H1 (cell line): Measurements from ENCODE around the gene SP5. TPM values are rescaled to one million over a fixed set of nuclear protein-coding genes. Genes with fewer than 3 reads are reported as not detected.

Experiments used
- CTCF ChIA-PET: fragments of 300-600 bp; sonication (Branson Sonifier 250); formaldehyde crosslinking; loops from one replicate; lab custom pipeline; 2021; ENCODE audit not compliant: partially characterized antibody; lab: Charles Lee
- POLR2A ChIA-PET: fragments of 300-600 bp; sonication (Branson Sonifier 250); formaldehyde crosslinking; loops from one replicate; lab custom pipeline; 2021; ENCODE audit warnings: inconsistent platforms; ENCODE audit not compliant: partially characterized antibody; lab: Charles Lee
- DNase-seq, 2 experiments: peaks; one replicate each; pipeline versions ENCODE4 v3.0.0 to v3.0.0-alpha.2; 2010 to 2022; ENCODE audit warnings: low spot score in 2 of 2, low read depth in 1 of 2, mixed read lengths in 1 of 2
- FAIRE-seq: peaks from 2 replicates; lab custom pipeline; 2011; peaks lifted over from hg19 to GRCh38; lab: Jason Lieb, UNC
- H2AFZ ChIP-seq: 2 replicates; pipeline ENCODE4 v1.8.1; 2012; ENCODE audit warnings: low read length, inconsistent platforms
- H2AK5ac ChIP-seq: 2 replicates; pipeline ENCODE4 v1.6.1; 2013; ENCODE audit warnings: low read depth, low read length
- H2BK120ac ChIP-seq: replicated peaks from 2 replicates; pipeline ENCODE3; 2013; ENCODE audit warnings: low read depth, low read length, inconsistent platforms
- H2BK12ac ChIP-seq: 2 replicates; pipeline ENCODE4 v1.6.1; 2013; ENCODE audit warnings: low read depth, low read length
- H2BK15ac ChIP-seq: 2 replicates; pipeline ENCODE4 v1.6.1; 2013; ENCODE audit warnings: low read length
- H2BK20ac ChIP-seq: 2 replicates; pipeline ENCODE4 v1.6.1; 2013; ENCODE audit warnings: low read length
- H2BK5ac ChIP-seq: 2 replicates; pipeline ENCODE4 v1.6.1; 2013; ENCODE audit warnings: low read depth, low read length
- H3K14ac ChIP-seq: 2 replicates; pipeline ENCODE4 v1.6.1; 2013; ENCODE audit warnings: inconsistent platforms; ENCODE audit not compliant: insufficient read length
- H3K18ac ChIP-seq: 2 replicates; pipeline ENCODE4 v1.6.1; 2013; ENCODE audit warnings: low read length; ENCODE audit errors: extremely low read depth
- H3K23ac ChIP-seq: 2 replicates; pipeline ENCODE4 v1.6.1; 2013; ENCODE audit warnings: inconsistent platforms; ENCODE audit not compliant: insufficient read length
- H3K23me2 ChIP-seq: 2 replicates; pipeline ENCODE4 v1.6.1; 2013; ENCODE audit warnings: low read depth, low read length
- H3K27ac ChIP-seq: 2 replicates; pipeline ENCODE4 v1.6.1; 2011; ENCODE audit warnings: low read depth, low read length, inconsistent platforms
- H3K27me3 ChIP-seq, 4 experiments: replicated peaks in 1 of 4; 1 replicate in 1 of 4; 2 replicates in 3 of 4; pipeline versions ENCODE4 v1.6.1 to v1.8.1; 2011 to 2013; ENCODE audit warnings: low read length in 3 of 4, mild to moderate bottlenecking in 3 of 4, inconsistent platforms in 2 of 4, mixed read lengths in 2 of 4, moderate library complexity in 1 of 4; ENCODE audit not compliant: control insufficient read depth in 3 of 4, insufficient read depth in 3 of 4; ENCODE audit errors: extremely low read depth in 1 of 4
- H3K36me3 ChIP-seq, 4 experiments: 2 replicates each; pipeline versions ENCODE4 v1.6.1 to v1.8.1; 2011 to 2013; ENCODE audit warnings: mild to moderate bottlenecking in 4 of 4, low read length in 3 of 4, moderate library complexity in 2 of 4, control low read depth in 1 of 4, inconsistent platforms in 1 of 4; ENCODE audit not compliant: insufficient read depth in 4 of 4, control insufficient read depth in 2 of 4
- H3K4ac ChIP-seq: replicated peaks from 2 replicates; pipeline ENCODE3; 2013; ENCODE audit warnings: low read length, low read depth, mixed read lengths, inconsistent platforms; ENCODE audit not compliant: insufficient read length
- H3K4me1 ChIP-seq, 4 experiments: replicated peaks in 1 of 4; 1 replicate in 1 of 4; 2 replicates in 3 of 4; pipeline versions ENCODE4 v1.6.1 to v1.8.1; 2011 to 2013; ENCODE audit warnings: low read length in 3 of 4, inconsistent platforms in 2 of 4, mixed read lengths in 1 of 4; ENCODE audit not compliant: insufficient read depth in 4 of 4, control insufficient read depth in 3 of 4
- H3K4me2 ChIP-seq, 2 experiments: 2 replicates each; pipeline versions ENCODE4 v1.6.1 to v1.8.1; 2011 to 2013; ENCODE audit warnings: low read depth in 2 of 2, low read length in 2 of 2, control low read depth in 1 of 2, inconsistent platforms in 1 of 2, mild to moderate bottlenecking in 1 of 2; ENCODE audit not compliant: insufficient read depth in 1 of 2
- H3K4me3 ChIP-seq, 4 experiments: fragments of 200-600, 300-600 bp in 1 of 4; sonication (generic), shearing (Covaris generic), sonication (Bioruptor Twin) in 1 of 4; 2 replicates each; pipeline versions ENCODE4 v1.5.1 to v1.8.1; 2011 to 2016; ENCODE audit warnings: low read length in 4 of 4, low read depth in 3 of 4, control low read depth in 2 of 4, inconsistent platforms in 2 of 4, mild to moderate bottlenecking in 2 of 4, mixed read lengths in 1 of 4, moderate library complexity in 1 of 4; ENCODE audit not compliant: insufficient read depth in 2 of 4; ENCODE audit errors: extremely low read depth in 1 of 4
- H3K56ac ChIP-seq: replicated peaks from 2 replicates; pipeline ENCODE3; 2013; ENCODE audit warnings: low read depth, mild to moderate bottlenecking, mixed read lengths, low read length, inconsistent platforms; ENCODE audit not compliant: insufficient read length
- H3K79me1 ChIP-seq: 2 replicates; pipeline ENCODE4 v1.6.1; 2013; ENCODE audit warnings: low read depth, low read length, control low read depth
- H3K79me2 ChIP-seq, 2 experiments: 2 replicates each; pipeline versions ENCODE4 v1.6.1 to v1.8.1; 2012 to 2013; ENCODE audit warnings: low read length in 2 of 2, mild to moderate bottlenecking in 2 of 2, inconsistent platforms in 1 of 2; ENCODE audit not compliant: insufficient read depth in 2 of 2, control insufficient read depth in 1 of 2
- H3K9ac ChIP-seq, 4 experiments: replicated peaks in 1 of 4; 1 replicate in 1 of 4; 2 replicates in 3 of 4; pipeline versions ENCODE4 v1.6.1 to v1.8.1; 2011 to 2013; ENCODE audit warnings: low read depth in 3 of 4, low read length in 3 of 4, control low read depth in 2 of 4, mild to moderate bottlenecking in 2 of 4, moderate library complexity in 2 of 4, inconsistent platforms in 1 of 4; ENCODE audit errors: extremely low read depth in 1 of 4
- H3K9me3 ChIP-seq, 2 experiments: 2 replicates each; pipeline versions ENCODE4 v1.6.1 to v1.8.1; 2012 to 2013; ENCODE audit warnings: mild to moderate bottlenecking in 2 of 2, moderate library complexity in 2 of 2, control low read depth in 1 of 2, inconsistent platforms in 1 of 2, low read depth in 1 of 2, low read length in 1 of 2, mixed read lengths in 1 of 2; ENCODE audit not compliant: insufficient read depth in 2 of 2
- H4K20me1 ChIP-seq, 2 experiments: replicated peaks in 1 of 2; 2 replicates each; pipeline versions ENCODE3 to v1.8.1; 2011 to 2013; ENCODE audit warnings: inconsistent platforms in 2 of 2, low read length in 2 of 2, mild to moderate bottlenecking in 1 of 2; ENCODE audit not compliant: insufficient read depth in 2 of 2, control insufficient read depth in 1 of 2
- H4K5ac ChIP-seq: 2 replicates; pipeline ENCODE4 v1.6.1; 2013; ENCODE audit warnings: low read length, low read depth, mixed read lengths, inconsistent platforms; ENCODE audit not compliant: insufficient read length
- H4K8ac ChIP-seq: 2 replicates; pipeline ENCODE4 v1.8.0; 2013; ENCODE audit warnings: mild to moderate bottlenecking, moderate library complexity, low read length, inconsistent platforms; ENCODE audit not compliant: insufficient read depth; ENCODE audit errors: extremely low read depth
- H4K91ac ChIP-seq: replicated peaks from 2 replicates; pipeline ENCODE3; 2013; ENCODE audit warnings: low read length, mixed read lengths, inconsistent platforms; ENCODE audit not compliant: insufficient read length
- CEBPB ChIP-seq: IDR thresholded peaks from 2 replicates; pipeline ENCODE4 v1.6.1; 2012; ENCODE audit warnings: low read depth, low read length
- CHD1 ChIP-seq: IDR thresholded peaks from 2 replicates; pipeline ENCODE4 v1.6.1; 2012; ENCODE audit warnings: low read depth, low read length, improper control_type of control experiment
- HDAC2 ChIP-seq, 2 experiments: fragments of 300-600 bp in 1 of 2; sonication (generic) in 1 of 2; IDR thresholded peaks; 2 replicates each; pipeline ENCODE4 v1.6.1; 2011 to 2012; ENCODE audit warnings: low read depth in 2 of 2, low read length in 2 of 2, mild to moderate bottlenecking in 2 of 2, moderate library complexity in 2 of 2, borderline replicate concordance in 1 of 2, inconsistent platforms in 1 of 2
- JUND ChIP-seq: IDR thresholded peaks from 2 replicates; pipeline ENCODE4 v1.6.1; 2011; ENCODE audit warnings: mild to moderate bottlenecking, improper control_type of control experiment, low read length
- PHF8 ChIP-seq: fragments of 200-600 bp; sonication (generic); conservative IDR thresholded peaks from 2 replicates; pipeline ENCODE4 v1.7.1; 2012; ENCODE audit warnings: low read depth, mild to moderate bottlenecking, inconsistent platforms, low read length, moderate library complexity
- RFX5 ChIP-seq: IDR thresholded peaks from 2 replicates; pipeline ENCODE4 v1.6.1; 2011; ENCODE audit warnings: low read depth, low read length, improper control_type of control experiment, borderline replicate concordance
- SIRT6 ChIP-seq: IDR thresholded peaks from one replicate; pipeline ENCODE4 v1.7.1; 2012; ENCODE audit warnings: low read length, inconsistent platforms
- SP1 ChIP-seq: IDR thresholded peaks from 2 replicates; pipeline ENCODE4 v1.6.1; 2011; ENCODE audit warnings: low read depth, low read length
- SRF ChIP-seq: IDR thresholded peaks from 2 replicates; pipeline ENCODE4 v1.6.1; 2011; ENCODE audit warnings: mild to moderate bottlenecking, low read depth, low read length, moderate library complexity
- SUZ12 ChIP-seq: fragments of 200-600 bp; sonication (generic); IDR thresholded peaks from 2 replicates; pipeline ENCODE4 v1.6.1; 2012; ENCODE audit warnings: mild to moderate bottlenecking, inconsistent platforms, low read length, moderate library complexity, mixed read lengths
- TAF7 ChIP-seq: optimal IDR thresholded peaks from 2 replicates; pipeline ENCODE3; 2011; ENCODE audit warnings: low read depth, mild to moderate bottlenecking, inconsistent platforms, low read length, moderate library complexity, borderline replicate concordance
- TBP ChIP-seq: IDR thresholded peaks from 2 replicates; pipeline ENCODE4 v1.6.1; 2011; ENCODE audit warnings: low read depth, low read length, improper control_type of control experiment
- TCF12 ChIP-seq: IDR thresholded peaks from 2 replicates; pipeline ENCODE4 v1.6.1; 2011; ENCODE audit warnings: low read depth, mild to moderate bottlenecking, low read length
- YY1 ChIP-seq: IDR thresholded peaks from 2 replicates; pipeline ENCODE4 v1.6.1; 2011; ENCODE audit warnings: low read depth, mild to moderate bottlenecking, low read length
- WGBS, 2 experiments: shearing (Covaris generic) in 1 of 2; methylation state at CpG; one replicate each; pipeline versions ENCODE4 v1.1.6 to v1.1.7; 2013 to 2015; ENCODE audit warnings: low lambda C conversion rate in 2 of 2, mixed read lengths in 2 of 2, inconsistent platforms in 1 of 2, low coverage in 1 of 2, missing lambda C conversion rate in 1 of 2; ENCODE audit not compliant: insufficient replicate concordance in 2 of 2, insufficient coverage in 1 of 2, insufficient read length in 1 of 2; ENCODE audit errors: extremely low coverage in 1 of 2, missing lambda C conversion rate in 1 of 2; 5-methylcytosine and 5-hydroxymethylcytosine counted together
- polyA plus RNA-seq, 7 experiments: library from polyadenylated mRNA; depleted of rRNA in 3 of 7; stranded (reverse) in 5 of 7; unstranded in 2 of 7; fragments of >200 nt in 5 of 7; fragments of 200-250 nt in 2 of 7; gene quantifications; 1 replicate in 5 of 7; 2 replicates in 1 of 7; 4 replicates in 1 of 7; pipeline versions ENCODE4 v1.2.1 to v1.2.3, GENCODE V29; 2011 to 2013; ENCODE audit warnings: missing spikeins in 2 of 7, mixed read lengths in 2 of 7
- total RNA-seq: library from RNA; stranded (reverse); fragmentation: NEBNext Ultra II Directional; extraction: Animal tissue kit (Norgen Biotek cat#: 25700); gene quantifications from 2 replicates; pipeline ENCODE4 v1.2.1, GENCODE V29; 2021

Gene SP5
- total and polyA plus RNA-seq, 2 of the 8 experiments (the other 6 are each of a cell fraction or from before 2014, with no cell fraction given): 0.17 TPM; not detected in 1

DNA sequence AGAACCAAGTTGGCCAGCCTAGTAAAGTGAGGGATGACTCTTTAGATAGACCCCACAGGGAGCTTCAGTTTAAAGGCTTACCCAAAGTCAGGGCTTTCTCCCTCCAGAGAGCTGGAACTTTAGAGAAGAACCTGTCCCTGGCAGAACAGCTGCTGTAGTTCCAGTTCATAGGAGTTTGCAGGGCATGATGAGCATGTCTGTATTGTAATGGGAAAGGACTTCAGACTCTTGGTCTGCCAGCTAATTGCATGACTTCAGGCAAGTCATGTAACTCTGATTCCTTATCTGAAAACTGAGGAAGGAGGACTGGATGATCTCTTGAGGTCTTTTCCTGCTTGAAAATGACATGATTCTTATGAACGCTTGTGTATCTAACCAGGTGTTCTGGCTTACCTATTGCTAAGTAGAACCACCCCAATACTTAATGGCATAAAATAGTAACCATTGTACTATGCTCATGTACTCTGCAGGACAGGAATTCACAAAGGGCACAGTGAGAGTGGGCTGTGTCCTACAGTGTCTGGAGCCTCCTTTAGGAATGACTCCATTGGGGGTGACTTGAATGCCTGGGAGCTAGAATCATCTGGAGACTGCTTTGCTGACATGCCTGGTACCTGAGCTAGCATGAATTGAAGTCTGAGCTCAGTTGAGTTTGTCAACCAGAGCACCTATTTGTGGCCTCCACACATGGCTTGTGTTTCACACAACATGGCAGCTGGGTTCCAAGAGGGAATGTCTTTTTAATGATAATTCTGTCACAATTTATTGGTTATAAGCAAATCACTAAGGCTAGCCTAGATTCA is 18.9 kb downstream of the SP5 start:
- no peaks in the 10 kb centered on the region for H3K9me3 ChIP-seq
- no peak overlapping the region for H2BK120ac ChIP-seq
- DNase-seq (no peak), FAIRE-seq (no peak)
- no peak overlapping the region for H3K56ac ChIP-seq
- H3K14ac ChIP-seq: no peak overlapping the region
- no peak overlapping the region for H2BK15ac ChIP-seq
- no peak overlapping the region for H3K23ac ChIP-seq
- no peak overlapping the region for H2BK5ac ChIP-seq
- H2AK5ac ChIP-seq: no peak overlapping the region
- H3K9ac ChIP-seq: no peak overlapping the region
- no peak overlapping the region for H3K4me2 ChIP-seq
- H3K23me2 ChIP-seq: no peaks in the 10 kb centered on the region; the same call in 1 of the 2 replicates
- no peaks in the 10 kb centered on the region for H3K79me1 ChIP-seq
- WGBS, 2 experiments: 0% methylated on average over 1 of the region's 1 CpG; no CpG with 5 or more reads in 1 of the 2 experiments
- no peak overlapping the region for H2BK20ac ChIP-seq
- H3K27me3 ChIP-seq: no peaks in the 10 kb centered on the region
- no peaks in the 10 kb centered on the region for H3K36me3 ChIP-seq
- no peak overlapping the region for H2AFZ ChIP-seq
- no peak overlapping the region for H3K4ac ChIP-seq
- no peak overlapping the region for H4K91ac ChIP-seq
- no peaks in the 10 kb centered on the region for H4K20me1 ChIP-seq
- no peak overlapping the region for H3K18ac ChIP-seq
- POLR2A ChIA-PET: no interaction called here
- H3K79me2 ChIP-seq: no peaks in the 10 kb centered on the region
- no peak overlapping the region for H3K27ac ChIP-seq
- no peak overlapping the region for H2BK12ac ChIP-seq
- no peak overlapping the region for H4K8ac ChIP-seq
- CTCF ChIA-PET: interaction anchor here (1.3 to 1.4 kb wide), 2 partner anchors 16 to 80 kb away, joined by 3 to 5 read pairs; no protein-coding TSS in a partner anchor
- no peak overlapping the region for H3K4me3 ChIP-seq
- no peak overlapping the region for H4K5ac ChIP-seq
- H3K4me1 ChIP-seq: no peaks in the 10 kb centered on the region
- TF ChIP-seq SUZ12 (no peak), HDAC2 (IDR thresholded peaks at IDR 0.05; ENCODE audit: borderline replicate concordance in 1 of 2, low read depth in 2 of 2, low read length in 2 of 2) (no peak), TCF12 (no peak), RFX5 (no peak), TBP (no peak), JUND (no peak), SP1 (no peak), CHD1 (no peak), SRF (no peak), PHF8 (no peak), CEBPB (no peak), TAF7 (no peak), YY1 (no peak), SIRT6 (no peak)
